ENCODE measurements around the gene PHLDA3. TPM values are rescaled to one million over a fixed set of nuclear protein-coding genes. Genes with fewer than 3 reads are reported as not detected.

Gene PHLDA3
- total and polyA plus RNA-seq, 4 donors: 14.4 to 82.7 (median 49.0) TPM

GRCh38 chr1:201511941-201512539 is 43.1 kb upstream of the PHLDA3 start:
- Histone ChIP-seq H3K27ac (ENCODE audit: low read depth, low read length) (peak overlapping the region; percentile 70), H3K27me3 (ENCODE audit: control insufficient read depth, insufficient read depth, low read length) (no peaks in the 10 kb centered on the region), H3K36me3 (ENCODE audit: control insufficient read depth, insufficient read depth, low read length) (no peaks in the 10 kb centered on the region), H3K4me3 (ENCODE audit: low read depth, low read length) (no peak overlapping the region), H3K4me1 (ENCODE audit: control insufficient read depth, insufficient read depth, low read length) (peaks cover 24% of the 10 kb centered on the region), H3K9me3 (ENCODE audit: control insufficient read depth, insufficient read depth, low read length) (no peaks in the 10 kb centered on the region)
- WGBS (ENCODE audit: insufficient coverage): 17% methylated on average over 5 of the region's 6 CpGs
- peak in 1 of 6 donors; percentile 65 for DNase-seq (ENCODE audit: low read depth in 4 of 6, low spot score in 6 of 6)

GRCh38 chr1:201511396-201511940 is 42.5 kb upstream of the PHLDA3 start:
- Histone ChIP-seq H3K4me3 (ENCODE audit: low read depth, low read length) (no peak overlapping the region), H3K36me3 (ENCODE audit: control insufficient read depth, insufficient read depth, low read length) (no peaks in the 10 kb centered on the region), H3K27ac (ENCODE audit: low read depth, low read length) (peak overlapping the region; percentile 70), H3K4me1 (ENCODE audit: control insufficient read depth, insufficient read depth, low read length) (peaks cover 28% of the 10 kb centered on the region), H3K9me3 (ENCODE audit: control insufficient read depth, insufficient read depth, low read length) (no peaks in the 10 kb centered on the region), H3K27me3 (ENCODE audit: control insufficient read depth, insufficient read depth, low read length) (no peaks in the 10 kb centered on the region)
- DNase-seq (ENCODE audit: low read depth in 4 of 6, low spot score in 6 of 6): no peak
- 84% methylated on average over 4 of the region's 6 CpGs for WGBS (ENCODE audit: insufficient coverage)

GRCh38 chr1:201510734-201511133 is 41.7 kb upstream of the PHLDA3 start:
- no CpG with 5 or more reads among the region's 1 CpG for WGBS (ENCODE audit: insufficient coverage)
- Histone ChIP-seq H3K4me1 (ENCODE audit: control insufficient read depth, insufficient read depth, low read length) (peaks cover 35% of the 10 kb centered on the region), H3K4me3 (ENCODE audit: low read depth, low read length) (no peak overlapping the region), H3K27me3 (ENCODE audit: control insufficient read depth, insufficient read depth, low read length) (no peaks in the 10 kb centered on the region), H3K9me3 (ENCODE audit: control insufficient read depth, insufficient read depth, low read length) (no peaks in the 10 kb centered on the region), H3K27ac (ENCODE audit: low read depth, low read length) (no peak overlapping the region), H3K36me3 (ENCODE audit: control insufficient read depth, insufficient read depth, low read length) (no peaks in the 10 kb centered on the region)
- no peak for DNase-seq (ENCODE audit: low read depth in 4 of 6, low spot score in 6 of 6)

- Histone ChIP-seq H3K27me3 (ENCODE audit: control insufficient read depth, insufficient read depth, low read length) (no peaks in the 10 kb centered on the region), H3K4me1 (ENCODE audit: control insufficient read depth, insufficient read depth, low read length) (peaks cover 44% of the 10 kb centered on the region), H3K4me3 (ENCODE audit: low read depth, low read length) (no peak overlapping the region), H3K9me3 (ENCODE audit: control insufficient read depth, insufficient read depth, low read length) (no peaks in the 10 kb centered on the region), H3K36me3 (ENCODE audit: control insufficient read depth, insufficient read depth, low read length) (no peaks in the 10 kb centered on the region), H3K27ac (ENCODE audit: low read depth, low read length) (no peak overlapping the region)
- DNase-seq (ENCODE audit: low read depth in 4 of 6, low spot score in 6 of 6): no peak
- WGBS (ENCODE audit: insufficient coverage): 100% methylated on average over 1 of the region's 2 CpGs
These were observed 40.8 kb upstream of the PHLDA3 start for GRCh38 chr1:201509601-201510374.

GRCh38 chr1:201508809-201509208 is 39.8 kb upstream of the PHLDA3 start:
- Histone ChIP-seq H3K27me3 (ENCODE audit: control insufficient read depth, insufficient read depth, low read length) (no peaks in the 10 kb centered on the region), H3K27ac (ENCODE audit: low read depth, low read length) (no peak overlapping the region), H3K4me3 (ENCODE audit: low read depth, low read length) (no peak overlapping the region), H3K36me3 (ENCODE audit: control insufficient read depth, insufficient read depth, low read length) (no peaks in the 10 kb centered on the region), H3K9me3 (ENCODE audit: control insufficient read depth, insufficient read depth, low read length) (no peaks in the 10 kb centered on the region), H3K4me1 (ENCODE audit: control insufficient read depth, insufficient read depth, low read length) (peaks cover 45% of the 10 kb centered on the region)
- WGBS (ENCODE audit: insufficient coverage): 100% methylated on average over 1 of the region's 2 CpGs
- no peak for DNase-seq (ENCODE audit: low read depth in 4 of 6, low spot score in 6 of 6)

- Histone ChIP-seq H3K9me3 (ENCODE audit: control insufficient read depth, insufficient read depth, low read length) (no peaks in the 10 kb centered on the region), H3K4me1 (ENCODE audit: control insufficient read depth, insufficient read depth, low read length) (peaks cover 52% of the 10 kb centered on the region), H3K27ac (ENCODE audit: low read depth, low read length) (peak overlapping the region; percentile 78), H3K36me3 (ENCODE audit: control insufficient read depth, insufficient read depth, low read length) (no peaks in the 10 kb centered on the region), H3K27me3 (ENCODE audit: control insufficient read depth, insufficient read depth, low read length) (no peaks in the 10 kb centered on the region), H3K4me3 (ENCODE audit: low read depth, low read length) (peak overlapping the region; percentile 66)
- WGBS (ENCODE audit: insufficient coverage): 41% methylated on average over 9 of the region's 11 CpGs
- no peak for DNase-seq (ENCODE audit: low read depth in 4 of 6, low spot score in 6 of 6)
These were observed 38.3 kb upstream of the PHLDA3 start for GRCh38 chr1:201507360-201507675.

GRCh38 chr1:201506557-201507359 is 37.8 kb upstream of the PHLDA3 start, which contains the start of gene CSRP1:
CSRP1 (minus strand) TSS chr1:201507123; CDS start chr1:201496303, 10,820 bp downstream.
- DNase-seq (ENCODE audit: low read depth in 4 of 6, low spot score in 6 of 6): peak in 2 of 6 donors; percentile 81 to 86
- H3K4me1 ChIP-seq (ENCODE audit: control insufficient read depth, insufficient read depth, low read length): peaks cover 50% of the 10 kb centered on the region
- WGBS (ENCODE audit: insufficient coverage): 1% methylated on average over 70 of the region's 71 CpGs

GRCh38 chr1:201506092-201506491 is 37.1 kb upstream of the PHLDA3 start:
- Histone ChIP-seq H3K36me3 (ENCODE audit: control insufficient read depth, insufficient read depth, low read length) (no peaks in the 10 kb centered on the region), H3K9me3 (ENCODE audit: control insufficient read depth, insufficient read depth, low read length) (no peaks in the 10 kb centered on the region), H3K4me3 (ENCODE audit: low read depth, low read length) (peak overlapping the region; percentile 66), H3K27ac (ENCODE audit: low read depth, low read length) (peak overlapping the region; percentile 78), H3K4me1 (ENCODE audit: control insufficient read depth, insufficient read depth, low read length) (peaks cover 53% of the 10 kb centered on the region), H3K27me3 (ENCODE audit: control insufficient read depth, insufficient read depth, low read length) (no peaks in the 10 kb centered on the region)
- DNase-seq (ENCODE audit: low read depth in 4 of 6, low spot score in 6 of 6): no peak
- 50% methylated on average over 2 of the region's 3 CpGs for WGBS (ENCODE audit: insufficient coverage)

More at GRCh38 chr1:201506557-201507359, 37.8 kb upstream of the PHLDA3 start, which contains the start of gene CSRP1:
- no peaks in the 10 kb centered on the region for H3K9me3 ChIP-seq (ENCODE audit: control insufficient read depth, insufficient read depth, low read length)
- H3K27me3 ChIP-seq (ENCODE audit: control insufficient read depth, insufficient read depth, low read length): no peaks in the 10 kb centered on the region
- H3K36me3 ChIP-seq (ENCODE audit: control insufficient read depth, insufficient read depth, low read length): no peaks in the 10 kb centered on the region
- peak within 1 kb of the TSS; percentile 66 for H3K4me3 ChIP-seq (ENCODE audit: low read depth, low read length)
- peak within 1 kb of the TSS; percentile 78 for H3K27ac ChIP-seq (ENCODE audit: low read depth, low read length)

GRCh38 chr1:201505503-201505890 is 36.5 kb upstream of the PHLDA3 start:
- no peaks in the 10 kb centered on the region for H3K9me3 ChIP-seq (ENCODE audit: control insufficient read depth, insufficient read depth, low read length)
- WGBS (ENCODE audit: insufficient coverage): 33% methylated on average over 1 of the region's 4 CpGs
- H3K4me1 ChIP-seq (ENCODE audit: control insufficient read depth, insufficient read depth, low read length): peaks cover 59% of the 10 kb centered on the region
- DNase-seq (ENCODE audit: low read depth in 4 of 6, low spot score in 6 of 6): no peak
- no peaks in the 10 kb centered on the region for H3K36me3 ChIP-seq (ENCODE audit: control insufficient read depth, insufficient read depth, low read length)
- no peaks in the 10 kb centered on the region for H3K27me3 ChIP-seq (ENCODE audit: control insufficient read depth, insufficient read depth, low read length)
- peak overlapping the region; percentile 78 for H3K27ac ChIP-seq (ENCODE audit: low read depth, low read length)
- H3K4me3 ChIP-seq (ENCODE audit: low read depth, low read length): peak overlapping the region; percentile 66
